Measurements from ENCODE around the gene RAB6A.
"Not testable (repeated sequence)": the region's sequence is repeated elsewhere in the genome, so short reads cannot be mapped to it uniquely, and the experiment has no call there.

The RAB6A gene

GRCh38 chr11:73760679-73761402, at the start of gene RAB6A:
RAB6A (minus strand) TSS chr11:73761074; CDS start chr11:73760635, 439 bp downstream.
- DNase-seq = peak; percentile 99

- DNase-seq = no peak
Observed at GRCh38 chr11:73810637-73811036, 49.8 kb upstream of the RAB6A start.

- DNase-seq = no peak
Observed at GRCh38 chr11:73808052-73808451, 47.2 kb upstream of the RAB6A start.

GRCh38 chr11:73804712-73805111, 43.8 kb upstream of the RAB6A start:
- DNase-seq = no peak

- DNase-seq = no peak
Observed at GRCh38 chr11:73801136-73801535, 40.3 kb upstream of the RAB6A start.

GRCh38 chr11:73800276-73800806, 39.5 kb upstream of the RAB6A start:
- DNase-seq = no peak

- no peak for DNase-seq
Observed at GRCh38 chr11:73797457-73797856, 36.6 kb upstream of the RAB6A start.

GRCh38 chr11:73795925-73796632, 35.2 kb upstream of the RAB6A start:
- DNase-seq = no peak

GRCh38 chr11:73792584-73792983, 31.7 kb upstream of the RAB6A start:
- no peak for DNase-seq

GRCh38 chr11:73789279-73789670, 28.4 kb upstream of the RAB6A start:
- DNase-seq = no peak

GRCh38 chr11:73787643-73788558, 27.0 kb upstream of the RAB6A start, which contains the start of gene MRPL48:
MRPL48 (plus strand) TSS chr11:73787874; CDS start chr11:73787972, 98 bp downstream.
- DNase-seq = peak; percentile 96

- no peak for DNase-seq
Observed at GRCh38 chr11:73787051-73787642, 26.3 kb upstream of the RAB6A start.

- not testable (repeated sequence) for DNase-seq
Observed at GRCh38 chr11:73785467-73785866, 24.6 kb upstream of the RAB6A start.

GRCh38 chr11:73784734-73785133, 23.9 kb upstream of the RAB6A start:
- DNase-seq = no peak

GRCh38 chr11:73784080-73784634, 23.3 kb upstream of the RAB6A start:
- DNase-seq = no peak

- no peak for DNase-seq
Observed at GRCh38 chr11:73783483-73784020, 22.7 kb upstream of the RAB6A start.

- DNase-seq = no peak
Observed at GRCh38 chr11:73781303-73781702, 20.4 kb upstream of the RAB6A start.

GRCh38 chr11:73779084-73779902, 18.4 kb upstream of the RAB6A start:
- peak; percentile 100 for DNase-seq

GRCh38 chr11:73770811-73771210, 9.9 kb upstream of the RAB6A start:
- not testable (repeated sequence) for DNase-seq

GRCh38 chr11:73766763-73767162, 5.9 kb upstream of the RAB6A start:
- DNase-seq = no peak

- no peak for DNase-seq
Observed at GRCh38 chr11:73762732-73763131, 1.9 kb upstream of the RAB6A start.

All from NCI-H2171 (cell line).